AG10803 (cell line): ENCODE measurements around the gene TOGARAM2.

Source experiments
- DNase-seq: peaks from one replicate; pipeline ENCODE4 v3.0.0; 2010; ENCODE audit warnings: low read depth
- H3K4me3 ChIP-seq: 2 replicates; pipeline ENCODE4 v1.5.1; 2011; ENCODE audit warnings: mild to moderate bottlenecking, low read length, control low read depth
- CTCF ChIP-seq: conservative IDR thresholded peaks from 2 replicates; pipeline ENCODE4 v1.5.1; 2011; ENCODE audit warnings: mild to moderate bottlenecking, low read length, control low read depth, inconsistent platforms

The TOGARAM2 gene

GRCh38 chr2:29014811-29015421 is 33.8 kb downstream of the TOGARAM2 start:
- no peak for DNase-seq
- TF ChIP-seq CTCF = no peak
- H3K4me3 ChIP-seq = no peak overlapping the region

- no peak for DNase-seq
- no peak overlapping the region for H3K4me3 ChIP-seq
- no peak for TF ChIP-seq CTCF
These were observed 34.8 kb downstream of the TOGARAM2 start for GRCh38 chr2:29015701-29016470.

GRCh38 chr2:29016504-29016903 is 35.4 kb downstream of the TOGARAM2 start:
- no peak for TF ChIP-seq CTCF
- no peak overlapping the region for H3K4me3 ChIP-seq
- no peak for DNase-seq

GRCh38 chr2:29017716-29018435 is 36.8 kb downstream of the TOGARAM2 start:
- TF ChIP-seq CTCF = no peak
- H3K4me3 ChIP-seq = no peak overlapping the region
- DNase-seq = no peak

- no peak overlapping the region for H3K4me3 ChIP-seq
- DNase-seq = no peak
- TF ChIP-seq CTCF = no peak
These were observed 40.8 kb downstream of the TOGARAM2 start for GRCh38 chr2:29021886-29022285.

GRCh38 chr2:29022679-29023078 is 41.6 kb downstream of the TOGARAM2 start:
- no peak for TF ChIP-seq CTCF
- DNase-seq = no peak
- no peak overlapping the region for H3K4me3 ChIP-seq
